Measurements from ENCODE around the gene LUZP2.

DNA sequence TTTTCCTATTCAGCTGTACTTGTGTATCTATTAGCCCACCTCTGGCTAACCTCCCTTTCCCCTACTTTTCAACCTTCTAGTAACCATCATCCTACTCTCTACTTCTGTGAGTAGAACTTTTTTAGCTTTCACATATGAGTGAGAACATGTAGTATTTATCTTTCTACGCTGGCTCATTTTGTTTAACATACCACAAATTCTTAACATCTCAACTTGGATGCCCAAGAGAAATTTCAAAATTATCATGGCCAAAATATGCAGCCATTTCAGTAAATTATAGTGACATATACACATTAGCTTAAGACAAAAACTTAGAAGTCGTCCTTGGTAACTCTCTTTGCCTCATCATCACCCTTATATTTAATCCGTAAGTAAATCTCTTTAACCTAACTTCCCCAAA is 34.7 kb downstream of the LUZP2 start:
- TF ChIP-seq, protein P1, sequence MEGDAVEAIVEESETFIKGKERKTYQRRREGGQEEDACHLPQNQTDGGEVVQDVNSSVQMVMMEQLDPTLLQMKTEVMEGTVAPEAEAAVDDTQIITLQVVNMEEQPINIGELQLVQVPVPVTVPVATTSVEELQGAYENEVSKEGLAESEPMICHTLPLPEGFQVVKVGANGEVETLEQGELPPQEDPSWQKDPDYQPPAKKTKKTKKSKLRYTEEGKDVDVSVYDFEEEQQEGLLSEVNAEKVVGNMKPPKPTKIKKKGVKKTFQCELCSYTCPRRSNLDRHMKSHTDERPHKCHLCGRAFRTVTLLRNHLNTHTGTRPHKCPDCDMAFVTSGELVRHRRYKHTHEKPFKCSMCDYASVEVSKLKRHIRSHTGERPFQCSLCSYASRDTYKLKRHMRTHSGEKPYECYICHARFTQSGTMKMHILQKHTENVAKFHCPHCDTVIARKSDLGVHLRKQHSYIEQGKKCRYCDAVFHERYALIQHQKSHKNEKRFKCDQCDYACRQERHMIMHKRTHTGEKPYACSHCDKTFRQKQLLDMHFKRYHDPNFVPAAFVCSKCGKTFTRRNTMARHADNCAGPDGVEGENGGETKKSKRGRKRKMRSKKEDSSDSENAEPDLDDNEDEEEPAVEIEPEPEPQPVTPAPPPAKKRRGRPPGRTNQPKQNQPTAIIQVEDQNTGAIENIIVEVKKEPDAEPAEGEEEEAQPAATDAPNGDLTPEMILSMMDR (optimal IDR thresholded peaks at IDR 0.05 in 1 of 3, IDR thresholded peaks at IDR 0.05 in 1 of 3, conservative IDR thresholded peaks at IDR 0.05 in 1 of 3; ENCODE audit: extremely low read depth in 1 of 3, insufficient read depth in 2 of 3, low read length in 3 of 3): no peak
- TF ChIP-seq EZH2 (IDR thresholded peaks at IDR 0.05; ENCODE audit: low read length): no peak
